Osteoblast (primary cell): ENCODE measurements around the gene ARFGAP1. TPM values are rescaled to one million over a fixed set of nuclear protein-coding genes. Genes with fewer than 3 reads are reported as not detected.
"Not testable (repeated sequence)": the region's sequence is repeated elsewhere in the genome, so short reads cannot be mapped to it uniquely, and the experiment has no call there.

ENCODE experiments used
- DNase-seq: peaks from one replicate; pipeline ENCODE4 v3.0.0; 2011; ENCODE audit warnings: low spot score, mixed read lengths; ENCODE audit not compliant: insufficient read length; ENCODE audit errors: missing footprints
- H2AFZ ChIP-seq: 2 replicates; pipeline ENCODE4 v1.6.0; 2011; ENCODE audit warnings: mild to moderate bottlenecking, low read length
- H3K27ac ChIP-seq: 2 replicates; pipeline ENCODE4 v1.5.1; 2011; ENCODE audit warnings: mild to moderate bottlenecking, low read depth, low read length, moderate library complexity
- H3K27me3 ChIP-seq: 2 replicates; pipeline ENCODE4 v1.6.0; 2012; ENCODE audit warnings: mild to moderate bottlenecking, control low read depth, inconsistent platforms, low read length, moderate library complexity; ENCODE audit not compliant: insufficient read depth
- H3K36me3 ChIP-seq: 2 replicates; pipeline ENCODE4 v1.5.1; 2011; ENCODE audit warnings: mild to moderate bottlenecking, low read length, control low read depth, moderate library complexity; ENCODE audit not compliant: insufficient read depth
- H3K4me1 ChIP-seq: 2 replicates; pipeline ENCODE4 v1.5.1; 2011; ENCODE audit warnings: mild to moderate bottlenecking, low read length, control low read depth, moderate library complexity; ENCODE audit not compliant: insufficient read depth
- H3K4me2 ChIP-seq: 2 replicates; pipeline ENCODE4 v1.6.0; 2011; ENCODE audit warnings: mild to moderate bottlenecking, low read length; ENCODE audit not compliant: insufficient read depth
- H3K4me3 ChIP-seq: fragments of 200-600 bp; sonication (generic); 3 replicates; pipeline ENCODE4 v1.5.1; 2012; ENCODE audit warnings: mild to moderate bottlenecking, low read length, inconsistent platforms; ENCODE audit not compliant: insufficient read depth
- H3K79me2 ChIP-seq: 2 replicates; pipeline ENCODE4 v1.6.0; 2012; ENCODE audit warnings: mild to moderate bottlenecking, low read length, control low read depth, inconsistent platforms; ENCODE audit not compliant: insufficient read depth
- H3K9me3 ChIP-seq: 2 replicates; pipeline ENCODE4 v1.5.1; 2011; ENCODE audit warnings: low read depth, low read length, control low read depth
- H4K20me1 ChIP-seq: 2 replicates; pipeline ENCODE4 v1.6.0; 2012; ENCODE audit warnings: mild to moderate bottlenecking, low read length, control low read depth; ENCODE audit not compliant: insufficient read depth
- total RNA-seq: library from RNA; depleted of rRNA; stranded (reverse); fragments of >200 nt; gene quantifications from 2 replicates; pipeline ENCODE4 v1.2.3, GENCODE V29; 2012
- TF ChIP-seq, protein P1 (sequence below): IDR thresholded peaks from 2 replicates; pipeline ENCODE4 v1.5.1; 2011; ENCODE audit warnings: mild to moderate bottlenecking, low read depth, low read length, moderate library complexity; ENCODE audit errors: extremely low read depth

Gene ARFGAP1
- total RNA-seq, 1 donor, result 68.4 TPM

DNA sequence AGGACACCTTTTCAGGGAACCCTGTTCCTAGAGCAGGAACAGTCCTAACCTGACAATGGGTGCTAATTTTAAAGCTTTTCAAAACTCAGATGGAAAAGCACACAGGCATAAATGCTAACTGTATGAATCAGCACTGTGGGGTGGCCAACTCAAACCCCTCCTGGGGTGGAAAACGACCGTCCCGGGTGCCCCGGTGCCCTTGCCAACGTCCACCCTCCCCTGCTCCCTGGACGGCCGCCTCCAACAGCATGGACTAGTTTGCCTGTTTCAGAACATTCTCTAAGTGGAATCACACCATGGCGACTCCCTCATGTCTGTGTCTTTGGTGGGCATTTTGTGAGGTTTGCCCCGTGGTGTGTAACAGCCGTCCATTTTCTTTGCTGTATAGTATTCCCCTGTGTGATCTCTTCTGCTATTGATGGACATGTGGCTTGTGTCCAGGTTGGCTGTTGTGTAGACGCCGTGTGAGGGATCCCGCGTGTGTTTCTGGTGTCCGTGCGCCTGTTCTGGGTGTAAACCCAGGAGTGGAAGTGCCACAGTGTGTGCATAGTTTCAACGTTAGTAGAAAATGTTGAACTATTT is 26.2 kb downstream of the ARFGAP1 start:
- peaks cover 40% of the 10 kb centered on the region for H3K27me3 ChIP-seq
- no peaks in the 10 kb centered on the region for H3K4me1 ChIP-seq
- H3K4me3 ChIP-seq, result no peak overlapping the region
- H2AFZ ChIP-seq, result no peak overlapping the region
- no peaks in the 10 kb centered on the region for H3K79me2 ChIP-seq
- H3K4me2 ChIP-seq, result no peak overlapping the region
- no peaks in the 10 kb centered on the region for H4K20me1 ChIP-seq
- TF ChIP-seq, protein P1, sequence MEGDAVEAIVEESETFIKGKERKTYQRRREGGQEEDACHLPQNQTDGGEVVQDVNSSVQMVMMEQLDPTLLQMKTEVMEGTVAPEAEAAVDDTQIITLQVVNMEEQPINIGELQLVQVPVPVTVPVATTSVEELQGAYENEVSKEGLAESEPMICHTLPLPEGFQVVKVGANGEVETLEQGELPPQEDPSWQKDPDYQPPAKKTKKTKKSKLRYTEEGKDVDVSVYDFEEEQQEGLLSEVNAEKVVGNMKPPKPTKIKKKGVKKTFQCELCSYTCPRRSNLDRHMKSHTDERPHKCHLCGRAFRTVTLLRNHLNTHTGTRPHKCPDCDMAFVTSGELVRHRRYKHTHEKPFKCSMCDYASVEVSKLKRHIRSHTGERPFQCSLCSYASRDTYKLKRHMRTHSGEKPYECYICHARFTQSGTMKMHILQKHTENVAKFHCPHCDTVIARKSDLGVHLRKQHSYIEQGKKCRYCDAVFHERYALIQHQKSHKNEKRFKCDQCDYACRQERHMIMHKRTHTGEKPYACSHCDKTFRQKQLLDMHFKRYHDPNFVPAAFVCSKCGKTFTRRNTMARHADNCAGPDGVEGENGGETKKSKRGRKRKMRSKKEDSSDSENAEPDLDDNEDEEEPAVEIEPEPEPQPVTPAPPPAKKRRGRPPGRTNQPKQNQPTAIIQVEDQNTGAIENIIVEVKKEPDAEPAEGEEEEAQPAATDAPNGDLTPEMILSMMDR, result no peak
- no peaks in the 10 kb centered on the region for H3K36me3 ChIP-seq
- H3K9me3 ChIP-seq, result peaks cover 2% of the 10 kb centered on the region
- H3K27ac ChIP-seq, result no peak overlapping the region
- no peak for DNase-seq

DNA sequence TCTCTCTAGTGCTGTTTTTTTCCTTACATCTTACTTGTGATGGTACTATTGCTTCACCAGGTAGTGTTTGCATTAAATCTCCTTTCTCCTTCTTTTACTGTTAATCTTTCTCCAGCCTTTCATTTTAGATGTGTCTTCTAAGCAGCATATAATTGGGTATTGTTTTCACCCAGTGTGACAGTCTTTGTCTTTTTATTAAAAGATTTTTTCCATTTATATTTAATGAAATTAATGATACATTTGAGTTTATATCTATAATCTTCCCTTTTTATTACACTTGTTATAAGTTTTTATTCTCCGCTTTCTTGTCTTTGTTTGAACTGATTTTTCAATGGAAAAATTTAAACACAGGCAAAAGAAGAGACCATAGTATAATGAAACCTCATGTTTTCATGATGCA is 29.1 kb downstream of the ARFGAP1 start:
- H3K36me3 ChIP-seq, result no peaks in the 10 kb centered on the region
- TF ChIP-seq, protein P1, result no peak
- no peaks in the 10 kb centered on the region for H3K4me1 ChIP-seq
- H3K4me3 ChIP-seq, result no peak overlapping the region
- no peak for DNase-seq
- no peak overlapping the region for H2AFZ ChIP-seq
- no peaks in the 10 kb centered on the region for H4K20me1 ChIP-seq
- H3K4me2 ChIP-seq, result no peak overlapping the region
- H3K27me3 ChIP-seq, result peaks cover 19% of the 10 kb centered on the region
- H3K27ac ChIP-seq, result no peak overlapping the region
- peaks cover 2% of the 10 kb centered on the region for H3K9me3 ChIP-seq
- no peaks in the 10 kb centered on the region for H3K79me2 ChIP-seq

DNA sequence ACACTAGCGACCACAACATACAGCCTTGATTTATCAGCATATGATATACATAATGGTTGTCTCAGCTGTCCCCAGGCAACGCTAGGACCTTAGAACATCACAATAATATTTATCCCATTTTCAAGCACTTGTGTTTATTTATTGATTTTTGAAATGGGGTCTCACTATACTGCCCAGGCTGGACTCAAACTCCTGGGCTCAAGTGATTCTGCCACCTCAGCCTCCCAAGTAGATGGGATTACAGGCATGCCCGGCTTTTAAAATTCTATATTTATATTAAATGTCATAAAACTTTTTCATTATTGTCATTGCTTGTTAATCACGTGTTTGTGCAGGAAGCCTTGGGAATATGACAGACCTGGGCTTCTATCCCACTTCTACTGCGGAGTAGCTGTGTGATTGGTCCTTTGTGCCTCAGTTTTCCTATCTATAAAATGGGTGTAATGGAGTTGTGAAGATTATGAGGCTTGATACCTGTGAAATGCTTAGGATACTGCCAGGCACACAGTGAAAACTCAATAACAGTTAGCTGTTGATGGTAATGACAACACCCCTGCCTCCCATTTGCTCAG is 30.6 kb downstream of the ARFGAP1 start:
- DNase-seq, result no peak
- H3K27me3 ChIP-seq, result peaks cover 15% of the 10 kb centered on the region
- peaks cover 2% of the 10 kb centered on the region for H3K9me3 ChIP-seq

DNA sequence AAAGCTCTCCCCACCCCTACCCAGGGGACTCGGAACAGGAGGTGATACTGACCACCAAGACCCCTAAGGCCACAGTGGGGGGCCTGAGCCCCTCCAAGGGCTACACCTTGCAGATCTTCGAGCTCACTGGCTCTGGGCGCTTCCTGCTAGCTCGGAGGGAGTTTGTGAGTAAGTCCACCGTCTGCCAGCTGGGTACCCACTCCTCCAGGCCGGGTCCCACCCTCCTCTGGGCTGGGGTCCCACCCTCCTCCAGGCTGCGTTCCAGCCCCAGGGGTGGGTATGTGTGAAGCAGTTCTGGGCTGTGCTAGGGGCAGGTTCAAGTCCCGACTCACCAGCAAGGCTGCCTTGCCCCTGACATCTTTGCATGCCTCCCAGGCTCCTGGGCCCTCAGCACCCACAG is 32.8 kb downstream of the ARFGAP1 start:
- DNase-seq, result no peak
- no peak overlapping the region for H2AFZ ChIP-seq
- H3K4me1 ChIP-seq, result no peaks in the 10 kb centered on the region
- peaks cover 5% of the 10 kb centered on the region for H4K20me1 ChIP-seq
- H3K4me2 ChIP-seq, result no peak overlapping the region
- no peak overlapping the region for H3K4me3 ChIP-seq
- H3K27me3 ChIP-seq, result peaks cover 6% of the 10 kb centered on the region
- no peak overlapping the region for H3K27ac ChIP-seq
- no peaks in the 10 kb centered on the region for H3K79me2 ChIP-seq
- H3K9me3 ChIP-seq, result peaks cover 2% of the 10 kb centered on the region
- no peaks in the 10 kb centered on the region for H3K36me3 ChIP-seq
- TF ChIP-seq, protein P1, result no peak

More for the DNA sequence above, 30.6 kb downstream of the ARFGAP1 start:
- no peak overlapping the region for H3K4me2 ChIP-seq
- no peak overlapping the region for H2AFZ ChIP-seq
- no peaks in the 10 kb centered on the region for H3K36me3 ChIP-seq
- H3K4me3 ChIP-seq, result no peak overlapping the region
- no peaks in the 10 kb centered on the region for H4K20me1 ChIP-seq
- H3K27ac ChIP-seq, result no peak overlapping the region
- no peaks in the 10 kb centered on the region for H3K4me1 ChIP-seq
- TF ChIP-seq, protein P1, result no peak
- H3K79me2 ChIP-seq, result no peaks in the 10 kb centered on the region

DNA sequence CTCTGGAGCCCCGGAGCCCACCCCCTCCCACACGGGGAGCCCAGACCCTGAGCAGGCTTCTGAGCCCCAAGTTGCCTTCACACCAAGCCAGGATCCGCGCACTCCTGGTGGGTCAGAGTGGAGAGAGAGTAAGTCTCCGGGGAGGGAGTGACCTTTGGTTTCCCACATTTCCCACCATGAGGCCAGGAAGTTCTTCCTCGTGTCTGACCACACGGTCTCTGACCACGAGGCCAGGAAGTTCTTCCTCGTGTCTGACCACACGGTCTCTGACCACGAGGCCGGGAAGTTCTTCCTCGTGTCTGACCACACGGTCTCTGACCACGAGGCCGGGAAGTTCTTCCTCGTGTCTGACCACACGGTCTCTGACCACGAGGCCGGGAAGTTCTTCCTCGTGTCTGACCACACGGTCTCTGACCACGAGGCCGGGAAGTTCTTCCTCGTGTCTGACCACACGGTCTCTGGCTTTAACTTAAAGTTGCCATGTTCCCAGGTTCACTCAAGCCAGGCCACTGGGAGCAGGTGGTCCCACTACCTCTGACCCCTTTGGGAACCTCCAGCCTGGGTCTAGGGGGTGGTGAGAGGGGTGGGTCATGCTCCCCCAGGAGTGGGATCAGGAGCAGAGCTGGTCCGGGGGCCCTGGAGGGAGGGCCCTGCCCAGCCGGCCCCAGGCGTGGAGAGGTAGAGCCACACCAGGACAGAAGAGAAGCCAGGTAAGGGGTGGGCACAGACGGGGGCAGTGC is 33.5 kb downstream of the ARFGAP1 start:
- not testable (repeated sequence) for H3K79me2 ChIP-seq, H3K4me1 ChIP-seq, H4K20me1 ChIP-seq, H3K4me3 ChIP-seq, DNase-seq, H3K27me3 ChIP-seq, H3K9me3 ChIP-seq, H2AFZ ChIP-seq, H3K27ac ChIP-seq, H3K4me2 ChIP-seq, H3K36me3 ChIP-seq
